Mononuclear cell (primary cell): ENCODE results near the gene NTRK3. TPM values are rescaled to one million over a fixed set of nuclear protein-coding genes. Genes with fewer than 3 reads are reported as not detected.

Source experiments
- H3K27me3 ChIP-seq: 2 replicates; pipeline ENCODE4 v1.6.0; 2011; ENCODE audit warnings: low read length, control low read depth; ENCODE audit not compliant: insufficient read depth
- H3K4me1 ChIP-seq: 2 replicates; pipeline ENCODE4 v1.5.1; 2011; ENCODE audit warnings: mild to moderate bottlenecking, low read length, control low read depth; ENCODE audit not compliant: insufficient read depth
- H3K4me3 ChIP-seq: 2 replicates; pipeline ENCODE4 v1.5.1; 2011; ENCODE audit warnings: mild to moderate bottlenecking, low read length, moderate library complexity
- H3K9me3 ChIP-seq: 2 replicates; pipeline ENCODE4 v1.5.1; 2011; ENCODE audit warnings: low read depth, mild to moderate bottlenecking, control low read depth, low read length
- total RNA-seq: library from RNA; depleted of rRNA; stranded (reverse); fragments of >200 nt; gene quantifications from one replicate; pipeline ENCODE4 v1.2.3, GENCODE V29; 2012

Gene NTRK3
- total RNA-seq, 1 donor: under 0.01 TPM

DNA sequence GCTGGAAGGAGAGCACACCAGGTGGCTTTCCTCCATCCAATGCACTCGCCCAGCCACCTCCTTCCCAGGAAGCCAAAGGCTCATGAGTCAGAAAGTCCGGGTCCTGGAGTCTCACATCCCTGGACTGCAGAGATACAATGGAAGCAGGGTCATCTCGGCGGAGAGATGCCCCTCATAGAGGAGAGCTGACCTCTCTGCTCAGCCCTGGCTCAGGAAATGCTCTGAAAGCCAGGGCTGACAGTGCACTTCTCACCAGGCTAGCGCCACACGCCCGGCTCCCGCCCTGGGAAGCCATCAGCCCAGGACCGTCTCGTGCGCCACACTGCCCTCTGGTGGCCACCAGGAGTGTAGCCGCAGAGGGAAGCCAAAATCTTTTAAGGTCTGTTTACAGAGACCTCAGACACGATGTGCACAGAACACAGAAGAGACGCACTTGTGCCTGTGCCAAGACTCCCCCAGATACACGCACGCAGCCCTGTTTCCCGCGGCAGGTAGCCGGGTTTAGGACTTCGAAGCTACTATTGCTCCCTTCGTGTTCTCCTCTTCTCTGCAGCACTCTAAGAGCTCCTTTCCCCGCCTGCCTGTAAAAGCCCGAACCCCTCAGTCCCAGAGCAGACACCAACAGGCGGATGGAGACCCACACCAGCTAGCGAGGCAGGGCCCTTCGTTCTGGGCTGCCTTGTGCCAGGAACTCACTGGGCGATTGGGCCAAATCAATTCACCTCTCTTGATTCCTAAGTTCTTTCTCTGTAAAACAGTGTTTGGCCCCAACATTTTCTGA lies 9.7 kb downstream of the NTRK3 start:
- Histone ChIP-seq H3K4me3 (no peak overlapping the region), H3K9me3 (no peaks in the 10 kb centered on the region), H3K4me1 (peaks cover 4% of the 10 kb centered on the region), H3K27me3 (no peaks in the 10 kb centered on the region)

GRCh38 chr15:88246081-88246480 lies 10.5 kb downstream of the NTRK3 start:
- Histone ChIP-seq H3K9me3 (no peaks in the 10 kb centered on the region), H3K27me3 (no peaks in the 10 kb centered on the region), H3K4me1 (peaks cover 4% of the 10 kb centered on the region), H3K4me3 (no peak overlapping the region)

- H3K4me1 ChIP-seq: peaks cover 4% of the 10 kb centered on the region
- no peak overlapping the region for H3K4me3 ChIP-seq
- H3K27me3 ChIP-seq: no peaks in the 10 kb centered on the region
- no peaks in the 10 kb centered on the region for H3K9me3 ChIP-seq
Measured at GRCh38 chr15:88243895-88244787, 12.4 kb downstream of the NTRK3 start.

DNA sequence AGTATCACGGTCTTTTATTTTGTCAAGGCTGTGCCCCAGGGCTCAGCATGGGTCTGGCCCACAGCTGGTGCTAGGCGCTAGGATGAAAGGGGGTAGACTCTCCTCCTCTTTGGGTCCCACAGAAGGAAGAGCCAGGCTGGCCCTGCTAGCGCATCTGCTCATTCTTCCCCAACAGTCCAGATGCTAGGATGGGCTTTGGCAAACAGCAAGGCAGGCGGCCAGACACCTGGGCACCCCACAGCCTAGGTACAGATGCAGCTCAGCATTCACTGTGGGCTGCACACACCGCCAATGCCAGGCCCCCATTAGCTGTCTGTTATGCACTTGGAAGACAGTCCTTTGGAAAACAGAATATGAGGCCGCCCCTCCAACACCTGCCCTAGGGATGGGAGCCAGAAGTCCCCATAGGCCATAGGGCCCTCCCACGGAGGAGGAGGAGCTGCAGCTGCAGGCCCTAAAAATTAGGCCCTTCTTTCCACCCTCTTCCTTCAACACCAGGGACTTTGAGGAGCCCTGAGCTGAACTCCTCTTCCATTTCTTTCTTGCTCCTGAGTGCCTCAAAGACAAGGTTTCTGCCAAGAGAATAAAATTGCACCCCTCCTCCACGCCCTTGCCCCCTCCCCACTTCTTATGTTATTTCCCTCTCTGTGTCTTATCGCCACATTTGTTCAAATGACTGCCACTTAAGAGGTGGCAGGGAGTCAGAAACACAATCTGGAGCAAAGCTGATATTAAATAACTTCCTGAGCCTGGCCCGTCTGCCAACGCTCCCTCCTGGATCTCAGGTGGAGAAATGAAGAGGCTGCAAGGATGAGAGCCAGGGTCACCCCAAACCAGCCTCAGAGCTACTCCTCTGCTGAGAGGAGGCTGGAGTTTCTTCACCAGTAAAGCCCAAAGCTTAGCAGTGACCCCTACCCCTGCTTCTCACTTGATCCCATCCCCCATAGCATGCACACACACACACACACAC lies 13.7 kb downstream of the NTRK3 start:
- Histone ChIP-seq H3K4me3 (no peak overlapping the region), H3K27me3 (no peaks in the 10 kb centered on the region), H3K9me3 (no peaks in the 10 kb centered on the region), H3K4me1 (peaks cover 4% of the 10 kb centered on the region)

DNA sequence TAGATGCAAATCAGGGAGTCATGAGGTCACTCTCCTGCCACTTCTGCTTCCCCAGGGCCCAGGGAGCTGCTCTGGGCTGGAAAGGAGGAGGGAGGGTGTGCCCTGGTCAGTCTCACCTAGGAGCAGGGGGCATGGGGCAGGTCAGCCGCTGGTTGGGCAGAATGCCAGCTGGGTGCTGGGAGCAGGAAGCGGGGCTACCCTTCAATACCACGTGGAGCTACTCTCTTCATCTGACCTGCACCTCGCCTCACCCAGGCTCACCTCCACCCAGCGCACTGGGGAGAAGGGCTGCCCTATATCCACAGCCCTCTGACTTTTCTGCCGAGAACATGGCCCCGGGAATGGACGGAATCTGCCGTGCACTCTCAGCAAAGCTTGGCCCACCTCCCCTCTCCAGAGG lies 15.1 kb downstream of the NTRK3 start:
- H3K4me3 ChIP-seq: no peak overlapping the region
- H3K27me3 ChIP-seq: no peaks in the 10 kb centered on the region
- H3K4me1 ChIP-seq: no peaks in the 10 kb centered on the region
- no peaks in the 10 kb centered on the region for H3K9me3 ChIP-seq

DNA sequence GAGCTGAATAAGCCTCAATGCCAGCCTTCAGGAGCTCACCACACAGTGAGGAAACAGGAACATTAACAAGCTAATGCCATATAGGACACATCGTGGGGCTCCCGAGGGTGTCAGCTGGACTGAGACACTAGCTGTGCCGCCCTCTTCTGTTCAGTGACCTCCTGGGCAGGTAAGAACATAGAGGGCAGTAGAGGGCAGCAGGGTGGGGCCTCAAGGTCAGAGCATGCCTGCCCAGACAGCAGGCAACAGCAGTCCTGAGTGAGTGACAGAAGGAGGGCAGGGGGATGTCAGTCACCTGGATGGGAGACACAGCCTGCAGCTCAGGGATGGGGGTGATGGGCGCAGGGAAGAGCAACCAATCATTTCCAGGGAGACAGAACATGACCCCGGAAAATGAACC lies 15.5 kb downstream of the NTRK3 start:
- H3K4me1 ChIP-seq: no peaks in the 10 kb centered on the region

GRCh38 chr15:88239594-88239993 lies 16.9 kb downstream of the NTRK3 start:
- Histone ChIP-seq H3K4me3 (no peak overlapping the region), H3K9me3 (no peaks in the 10 kb centered on the region), H3K27me3 (no peaks in the 10 kb centered on the region), H3K4me1 (no peaks in the 10 kb centered on the region)

More for the DNA sequence above, 15.5 kb downstream of the NTRK3 start:
- Histone ChIP-seq H3K27me3 (no peaks in the 10 kb centered on the region), H3K9me3 (no peaks in the 10 kb centered on the region), H3K4me3 (no peak overlapping the region)

GRCh38 chr15:88238618-88239430 lies 17.7 kb downstream of the NTRK3 start:
- Histone ChIP-seq H3K27me3 (no peaks in the 10 kb centered on the region), H3K9me3 (no peaks in the 10 kb centered on the region), H3K4me3 (no peak overlapping the region), H3K4me1 (no peaks in the 10 kb centered on the region)

DNA sequence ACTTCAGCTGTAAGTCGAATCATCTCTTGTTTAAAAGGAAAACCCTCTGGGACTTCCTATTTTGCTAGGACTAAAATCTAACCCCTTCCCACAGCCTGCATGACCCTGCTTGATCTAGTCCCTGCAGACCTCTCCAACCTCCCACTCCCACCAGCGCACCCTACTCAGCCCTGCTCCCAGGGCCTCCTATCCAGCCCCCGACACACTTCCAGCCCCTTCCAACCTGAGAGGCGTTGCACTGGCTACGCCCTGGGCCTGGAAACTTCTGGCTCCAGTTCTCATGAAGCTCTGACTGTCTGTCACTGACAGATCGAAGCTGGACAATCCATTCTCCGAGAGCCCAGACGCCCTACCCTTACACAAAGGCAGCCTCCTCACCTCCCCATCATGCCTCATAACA lies 21.8 kb downstream of the NTRK3 start:
- Histone ChIP-seq H3K27me3 (no peaks in the 10 kb centered on the region), H3K4me3 (no peak overlapping the region), H3K9me3 (no peaks in the 10 kb centered on the region), H3K4me1 (no peaks in the 10 kb centered on the region)

- Histone ChIP-seq H3K27me3 (no peaks in the 10 kb centered on the region), H3K4me3 (no peak overlapping the region), H3K4me1 (no peaks in the 10 kb centered on the region), H3K9me3 (no peaks in the 10 kb centered on the region)
Measured at GRCh38 chr15:88233921-88234320, 22.6 kb downstream of the NTRK3 start.

GRCh38 chr15:88232771-88233201 lies 23.8 kb downstream of the NTRK3 start:
- Histone ChIP-seq H3K4me3 (no peak overlapping the region), H3K4me1 (no peaks in the 10 kb centered on the region), H3K27me3 (no peaks in the 10 kb centered on the region), H3K9me3 (no peaks in the 10 kb centered on the region)

- H3K4me1 ChIP-seq: no peaks in the 10 kb centered on the region
- no peak overlapping the region for H3K4me3 ChIP-seq
- H3K27me3 ChIP-seq: no peaks in the 10 kb centered on the region
- H3K9me3 ChIP-seq: no peaks in the 10 kb centered on the region
Measured at GRCh38 chr15:88231909-88232644, 24.5 kb downstream of the NTRK3 start.

DNA sequence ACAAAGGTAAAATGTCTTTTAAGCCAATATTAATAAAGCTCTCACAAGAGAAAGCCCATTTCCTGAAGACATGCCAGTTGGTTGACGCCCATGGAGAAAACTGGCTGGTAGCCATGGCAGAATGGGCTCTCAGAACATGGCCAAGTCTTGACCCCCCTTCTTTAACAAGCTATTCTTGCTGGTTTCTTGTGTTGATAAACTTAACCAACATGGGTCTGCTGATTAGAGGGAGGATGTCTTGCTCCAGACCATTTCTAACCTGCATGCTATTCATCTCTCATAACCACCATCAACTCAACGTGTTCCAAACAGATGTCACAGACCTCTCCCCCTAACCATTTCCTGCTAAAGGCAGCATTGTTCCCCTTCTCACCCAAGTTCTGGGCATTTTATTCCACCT lies 25.7 kb downstream of the NTRK3 start:
- no peak overlapping the region for H3K4me3 ChIP-seq
- H3K27me3 ChIP-seq: no peaks in the 10 kb centered on the region
- H3K4me1 ChIP-seq: no peaks in the 10 kb centered on the region

More for the DNA sequence above, 25.7 kb downstream of the NTRK3 start:
- H3K9me3 ChIP-seq: no peaks in the 10 kb centered on the region
